HEK293T (cell line): Measurements from ENCODE around the gene TOE1.

Experiments
- CTBP1 ChIP-seq: fragments of 450-650 bp; IDR thresholded peaks from 2 replicates; pipeline ENCODE4 v1.6.1; 2016; ENCODE audit warnings: borderline replicate concordance
- ELF4 ChIP-seq: fragments of 450-650 bp; IDR thresholded peaks from 2 replicates; pipeline ENCODE4 v1.6.1; 2017; ENCODE audit warnings: antibody characterized with exemption
- FOXA1 ChIP-seq: fragments of 450-650 bp; IDR thresholded peaks from 2 replicates; pipeline ENCODE4 v1.6.1; 2016; ENCODE audit warnings: mild to moderate bottlenecking
- FOXK2 ChIP-seq: fragments of 450-650 bp; IDR thresholded peaks from 2 replicates; pipeline ENCODE4 v1.6.1; 2016; ENCODE audit warnings: mild to moderate bottlenecking
- FOXM1 ChIP-seq: fragments of 450-650 bp; IDR thresholded peaks from 2 replicates; pipeline ENCODE4 v1.6.1; 2017; ENCODE audit warnings: mild to moderate bottlenecking, borderline replicate concordance
- NFRKB ChIP-seq: fragments of 450-650 bp; IDR thresholded peaks from 2 replicates; pipeline ENCODE4 v1.6.1; 2016; ENCODE audit warnings: mild to moderate bottlenecking, moderate library complexity
- PKNOX1 ChIP-seq: fragments of 450-650 bp; IDR thresholded peaks from 2 replicates; pipeline ENCODE4 v1.6.1; 2016
- SP1 ChIP-seq: fragments of 450-650 bp; IDR thresholded peaks from 2 replicates; pipeline ENCODE4 v1.6.1; 2017
- SUZ12 ChIP-seq: fragments of 450-650 bp; IDR thresholded peaks from 2 replicates; pipeline ENCODE4 v1.6.1; 2016; ENCODE audit warnings: mild to moderate bottlenecking
- TARDBP ChIP-seq: fragments of 450-650 bp; IDR thresholded peaks from 2 replicates; pipeline ENCODE4 v1.6.1; 2016
- ZNF384 ChIP-seq: fragments of 450-650 bp; IDR thresholded peaks from 2 replicates; pipeline ENCODE4 v1.6.1; 2016

DNA sequence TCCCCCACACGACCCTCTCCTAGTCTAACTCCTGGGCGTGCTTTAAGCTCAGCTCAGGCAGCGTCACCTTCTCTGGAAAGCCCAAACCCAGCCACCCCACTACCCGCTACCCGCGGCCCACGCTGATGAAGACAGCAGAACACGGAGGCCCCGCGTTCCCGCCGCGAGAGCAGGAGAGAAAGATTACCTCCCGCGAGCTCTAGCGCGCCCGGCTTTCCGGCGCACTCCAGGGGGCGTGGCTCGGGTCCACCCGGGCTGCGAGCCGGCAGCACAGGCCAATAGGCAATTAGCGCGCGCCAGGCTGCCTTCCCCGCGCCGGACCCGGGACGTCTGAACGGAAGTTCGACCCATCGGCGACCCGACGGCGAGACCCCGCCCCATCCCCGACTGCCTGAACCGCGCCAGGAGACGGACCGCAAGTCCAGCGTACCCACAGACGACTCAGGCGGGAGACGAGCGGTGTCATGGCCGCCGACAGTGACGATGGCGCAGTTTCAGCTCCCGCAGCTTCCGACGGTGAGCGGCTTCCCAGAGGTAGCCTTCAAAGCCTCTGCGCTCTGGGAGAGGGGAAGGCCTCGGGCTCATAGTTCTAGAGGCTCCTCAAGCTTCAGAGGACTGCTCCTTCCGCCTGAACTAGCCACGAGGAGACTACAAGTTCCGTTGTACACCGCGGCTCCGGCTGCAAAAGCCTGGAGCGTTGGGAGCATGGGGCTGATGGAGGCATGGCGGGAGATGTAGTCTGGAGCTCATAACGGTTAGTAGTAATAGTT, at the start of gene TOE1, which contains the start of gene MUTYH:
- TF ChIP-seq TARDBP (no peak), PKNOX1 (no peak), FOXA1 (no peak), CTBP1 (no peak), ZNF384 (no peak), SP1 (no peak), NFRKB (no peak), FOXM1 (no peak), ELF4 (peak; percentile 62; the same call in 1 of the 2 replicates), FOXK2 (no peak), SUZ12 (no peak)
